Myometrial cell (primary cell): Measurements from ENCODE around the gene USP40. TPM values are rescaled to one million over a fixed set of nuclear protein-coding genes. Genes with fewer than 3 reads are reported as not detected.

Experiments used
- total RNA-seq: library from RNA; depleted of rRNA; stranded (reverse); fragments of >200 nt; gene quantifications from 2 replicates; pipeline ENCODE4 v1.2.3, GENCODE V29; 2015

The USP40 gene
- total RNA-seq: 24.5 and 24.6 TPM in 2 replicates

GRCh38 chr2:233566141-233566956 is at the start of gene USP40:
TSS of gene USP40 (minus strand) at chr2:233566782. CDS start at chr2:233565554, 1,228 bp downstream.

Other genes starting within 250 kb of the USP40 start
- gene DGKD, start 212.3 kb downstream of the USP40 start, total RNA-seq: 4.8 and 8.9 TPM in 2 replicates
- gene UGT1A8, start 50.9 kb upstream of the USP40 start, total RNA-seq: not detected in 2 replicates
- not detected in 2 replicates for gene UGT1A10, start 69.7 kb upstream of the USP40 start, total RNA-seq
- not detected in 2 replicates for gene UGT1A9, start 105.1 kb upstream of the USP40 start, total RNA-seq
- gene UGT1A7, start 115.1 kb upstream of the USP40 start, total RNA-seq: not detected in 2 replicates
- gene UGT1A6, start 126.1 kb upstream of the USP40 start, total RNA-seq: not detected in 2 replicates
- gene UGT1A5, start 146.1 kb upstream of the USP40 start, total RNA-seq: not detected in 2 replicates
- gene UGT1A4, start 152.0 kb upstream of the USP40 start, total RNA-seq: not detected in 2 replicates
- not detected in 2 replicates for gene UGT1A3, start 162.3 kb upstream of the USP40 start, total RNA-seq
- gene UGT1A1, start 193.5 kb upstream of the USP40 start, total RNA-seq: not detected in 2 replicates
- not detected in 2 replicates for gene MROH2A, start 211.5 kb upstream of the USP40 start, total RNA-seq